GM18499 (cell line): Measurements from ENCODE around the gene APOBEC4.

ENCODE experiments used
- ATAC-seq: cut with Tn5 transposase; IDR thresholded peaks from one replicate; pipeline ENCODE4 v1.9.1; 2021; ENCODE audit warnings: moderate number of reproducible peaks; ENCODE audit not compliant: insufficient read depth, unreplicated experiment

APOBEC4 gene

DNA sequence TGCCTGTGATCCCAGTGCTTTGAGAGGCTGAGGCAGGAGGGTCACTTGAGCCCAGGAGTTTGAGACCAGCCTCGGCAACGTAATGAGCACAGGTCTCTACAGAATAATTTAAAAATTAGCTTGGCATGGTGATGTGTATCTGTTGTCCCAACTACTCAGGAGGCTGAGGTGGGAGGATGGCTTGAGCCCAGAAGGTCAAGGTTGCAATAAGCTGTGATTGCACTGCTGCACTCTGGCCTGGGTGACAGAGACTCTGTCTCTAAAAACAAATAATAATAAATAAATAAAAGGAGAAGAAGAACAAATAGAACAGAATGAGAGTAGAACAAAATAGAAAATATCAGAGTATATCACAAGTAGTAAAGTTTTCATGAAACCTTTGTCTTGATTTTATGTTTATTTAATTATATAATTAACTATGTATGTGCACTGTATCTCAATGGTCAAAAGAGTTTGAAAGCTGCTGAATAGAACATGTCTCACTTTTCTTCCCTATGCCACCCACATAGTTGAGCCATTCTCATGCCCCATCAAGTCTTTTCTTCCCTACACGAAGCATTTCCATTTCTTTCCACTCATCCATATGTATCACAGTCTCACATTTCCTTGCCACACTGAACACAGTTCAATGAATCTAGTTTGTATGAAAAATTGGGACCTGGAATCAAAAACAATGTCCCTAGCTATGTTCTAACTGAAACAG is 22.9 kb upstream of the APOBEC4 start:
- ATAC-seq, result no peak

DNA sequence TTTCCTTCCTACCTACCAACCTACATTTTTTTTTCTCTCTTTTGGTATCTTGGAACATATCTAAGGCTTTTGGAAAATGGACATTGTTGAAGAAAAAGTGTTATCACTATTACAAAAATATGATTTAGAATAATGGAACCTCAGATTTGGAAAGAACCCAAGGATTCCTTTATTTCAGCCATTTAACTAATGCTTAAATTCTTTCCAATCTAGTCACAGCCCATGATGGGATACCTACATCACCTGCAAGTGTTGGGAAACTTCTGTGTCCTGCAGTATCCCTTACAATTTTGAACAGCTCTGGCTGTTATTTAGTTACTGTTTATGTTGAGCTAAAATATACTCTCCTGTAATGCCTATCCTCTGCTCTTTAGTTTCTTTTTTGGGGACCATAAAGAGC is 22.3 kb upstream of the APOBEC4 start:
- ATAC-seq, result no peak

GRCh38 chr1:183674886-183675285 is 21.8 kb upstream of the APOBEC4 start:
- no peak for ATAC-seq

DNA sequence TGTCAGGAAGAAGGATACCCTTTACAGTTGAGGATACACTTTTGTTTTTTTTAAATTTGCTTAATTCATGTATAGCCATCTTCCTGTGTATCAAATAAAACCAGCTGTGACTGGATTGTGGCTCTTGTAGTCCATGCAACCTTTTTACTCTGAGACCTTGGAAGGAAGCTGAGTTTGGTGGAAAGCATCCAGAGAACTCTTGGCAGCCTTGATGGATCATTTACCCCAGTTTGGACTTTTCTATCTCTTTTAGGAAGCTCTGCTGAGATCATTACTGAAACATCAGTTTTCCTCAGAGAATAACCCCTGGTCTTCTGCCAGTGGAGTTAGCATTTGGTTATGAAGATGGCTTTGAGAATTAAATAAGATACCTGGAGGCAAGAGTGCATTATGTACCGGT is 21.2 kb upstream of the APOBEC4 start:
- ATAC-seq, result no peak

- ATAC-seq, result no peak
Observed at GRCh38 chr1:183673605-183674323, 20.6 kb upstream of the APOBEC4 start.

DNA sequence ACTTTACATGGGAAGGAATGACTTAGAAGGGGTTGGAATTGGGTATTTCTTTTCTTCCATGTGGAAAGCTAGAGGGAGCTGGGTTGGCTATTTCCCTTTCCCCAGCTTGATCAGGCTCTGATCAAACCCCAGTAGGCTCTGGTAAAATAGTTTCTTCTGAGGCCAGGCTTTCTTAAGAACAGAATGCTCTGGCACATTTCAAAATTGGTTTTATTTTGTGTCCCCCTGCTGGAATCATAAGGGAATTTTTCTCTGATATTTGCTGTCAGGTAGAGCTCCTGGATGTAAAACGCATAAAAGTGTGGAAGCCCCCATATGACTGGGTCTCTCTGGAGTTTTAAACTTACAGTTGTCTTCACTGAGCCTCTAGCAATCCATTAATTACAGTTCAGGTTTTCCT is 17.1 kb upstream of the APOBEC4 start:
- ATAC-seq, result no peak

- no peak for ATAC-seq
Observed at GRCh38 chr1:183656355-183656754, 3.2 kb upstream of the APOBEC4 start.

DNA sequence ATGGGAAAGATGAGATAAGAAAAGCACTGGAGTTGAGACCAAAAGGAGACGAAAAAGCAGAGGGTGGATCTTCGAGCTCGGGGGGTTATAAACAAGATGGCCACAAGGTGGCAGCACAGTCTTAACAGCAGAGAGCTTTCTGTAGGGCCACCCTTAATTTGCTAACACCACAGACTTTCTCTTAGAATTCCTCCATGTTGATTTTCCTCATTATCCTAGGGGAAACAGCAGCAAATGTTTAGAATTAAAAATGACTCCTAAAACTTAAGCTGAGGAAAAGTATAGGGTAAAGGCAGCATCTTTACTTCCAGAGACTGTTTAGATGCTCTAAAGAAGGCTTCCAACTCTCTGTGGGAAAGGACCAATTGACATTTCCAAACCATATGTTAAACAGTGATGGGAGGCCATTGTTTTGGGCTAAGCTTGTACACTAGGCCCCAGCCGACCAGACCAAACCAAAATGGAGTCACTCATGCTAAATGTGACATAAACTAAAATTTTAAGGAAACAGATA is 2.5 kb upstream of the APOBEC4 start:
- ATAC-seq, result no peak

DNA sequence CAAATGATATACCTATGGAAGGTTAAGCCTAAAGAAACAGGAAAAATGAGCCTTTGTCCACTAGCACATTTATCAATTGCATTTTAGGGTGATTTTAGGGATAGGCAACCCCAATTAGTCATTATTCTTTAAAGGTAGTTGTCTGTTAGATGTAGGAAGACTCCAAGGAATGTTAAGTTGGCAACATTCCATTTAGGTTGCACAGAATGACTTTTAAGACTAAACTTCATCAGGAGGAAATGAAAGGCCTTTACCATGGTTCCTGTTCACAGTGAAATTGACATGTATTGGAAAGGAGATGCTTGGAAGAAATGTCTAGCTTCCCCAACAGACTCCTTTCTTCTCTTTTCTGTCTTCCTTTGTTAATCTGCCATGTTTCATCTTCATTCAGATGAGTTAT is 1.6 kb upstream of the APOBEC4 start:
- ATAC-seq, result no peak

DNA sequence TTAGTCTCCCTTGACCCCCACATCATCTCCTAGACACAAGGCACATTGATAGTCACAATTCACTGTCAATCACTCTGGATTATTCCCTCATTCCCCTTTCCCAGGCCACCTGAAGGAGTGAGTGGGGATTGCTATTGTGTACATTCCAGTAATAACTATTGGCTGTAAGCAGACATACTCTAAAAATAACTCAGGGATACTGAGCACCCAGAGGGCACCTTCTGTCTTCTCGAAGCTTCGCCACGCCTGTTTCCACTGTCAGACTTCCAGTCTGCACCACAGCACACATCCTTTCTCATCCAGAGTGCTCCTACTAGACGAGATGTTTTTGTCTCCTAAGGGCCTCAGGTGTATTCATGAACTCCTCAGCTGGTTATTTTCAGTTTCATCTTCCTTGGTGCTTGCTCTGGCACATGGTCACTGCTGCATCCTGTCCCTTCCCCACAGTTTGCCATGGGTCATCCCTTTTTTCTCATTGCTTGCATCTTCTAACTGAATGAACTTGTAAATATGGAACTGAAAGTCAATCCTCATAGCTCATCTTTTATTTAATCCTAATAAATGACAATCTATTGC is 848 bp upstream of the APOBEC4 start:
- ATAC-seq, result no peak

DNA sequence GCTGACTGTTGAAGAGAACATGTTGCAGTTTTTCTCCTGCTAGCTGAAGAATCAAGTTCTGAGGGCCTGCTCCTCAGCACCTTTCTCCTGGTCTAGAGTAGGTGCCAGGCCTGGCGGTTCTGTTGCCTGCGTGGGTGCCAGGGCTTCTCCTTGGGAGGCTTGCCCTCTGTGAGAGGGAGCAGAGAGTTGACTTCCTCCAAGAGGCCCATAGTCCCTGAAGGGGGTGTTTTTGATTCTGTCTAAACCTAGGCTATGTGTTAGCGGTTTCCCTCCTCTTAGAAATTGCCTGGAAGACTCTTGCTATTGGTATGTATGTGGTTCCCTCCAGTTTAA is 312 bp upstream of the APOBEC4 start:
- no peak for ATAC-seq

DNA sequence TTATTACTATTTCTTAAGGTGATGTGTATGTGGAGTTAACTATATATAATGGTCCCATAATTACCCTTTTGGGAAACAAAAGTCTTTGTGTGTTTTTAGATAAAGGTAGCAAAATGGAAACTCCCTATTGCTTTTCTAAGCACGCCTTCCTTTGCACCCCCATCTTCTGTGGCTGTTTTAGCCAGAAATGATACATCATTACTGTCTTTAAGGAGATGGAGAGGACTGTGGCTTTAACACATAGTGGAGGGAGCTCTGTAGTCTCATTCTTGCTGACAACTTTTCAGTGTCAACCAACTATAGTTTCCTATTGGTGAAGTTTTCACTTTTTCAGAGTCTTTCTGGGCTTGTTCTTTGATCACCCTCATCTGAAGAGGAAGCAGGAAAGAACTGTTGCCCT is 1.0 kb downstream of the APOBEC4 start:
- ATAC-seq, result no peak

DNA sequence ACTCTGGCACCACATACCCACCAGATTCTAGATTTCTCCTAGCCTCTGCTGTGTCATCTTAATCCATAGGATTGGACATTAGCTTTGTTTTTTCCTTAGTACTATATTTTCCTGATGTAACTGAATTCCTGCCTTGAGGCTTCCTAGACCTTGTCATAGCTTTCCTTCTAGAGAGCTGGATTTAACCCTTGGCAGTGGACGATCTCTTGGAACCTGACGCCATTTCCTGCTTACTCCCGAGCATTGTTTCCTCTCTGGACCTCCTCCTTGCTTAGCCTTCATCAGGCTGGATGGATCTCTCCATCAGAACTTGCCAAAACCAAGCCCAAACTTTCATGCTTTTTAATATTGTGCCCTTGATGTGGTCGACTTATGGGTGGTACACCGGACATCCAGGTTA is 1.5 kb downstream of the APOBEC4 start:
- ATAC-seq, result no peak

DNA sequence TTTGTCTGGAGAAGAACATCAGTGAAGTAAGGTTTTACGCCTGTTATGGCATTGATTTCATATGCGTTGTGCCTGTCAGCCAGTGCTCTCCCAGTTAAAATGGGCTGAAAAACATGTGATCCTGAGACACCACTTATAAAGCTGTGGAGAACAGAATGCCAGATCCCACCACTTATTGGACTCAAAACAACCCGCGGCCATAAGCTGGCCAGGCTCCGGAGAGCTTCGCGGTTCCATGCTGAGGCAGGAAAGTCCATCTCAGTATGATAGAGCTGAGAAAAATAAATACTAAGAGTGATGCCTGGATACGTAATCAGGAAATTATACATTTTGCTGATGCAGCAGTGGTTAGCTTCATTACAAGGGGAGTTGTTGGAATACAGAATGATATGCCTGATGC is 5.1 kb downstream of the APOBEC4 start:
- ATAC-seq, result no peak

GRCh38 chr1:183646776-183647175 is 6.3 kb downstream of the APOBEC4 start:
- no peak for ATAC-seq

GRCh38 chr1:183645531-183645930 is 7.6 kb downstream of the APOBEC4 start:
- no peak for ATAC-seq

DNA sequence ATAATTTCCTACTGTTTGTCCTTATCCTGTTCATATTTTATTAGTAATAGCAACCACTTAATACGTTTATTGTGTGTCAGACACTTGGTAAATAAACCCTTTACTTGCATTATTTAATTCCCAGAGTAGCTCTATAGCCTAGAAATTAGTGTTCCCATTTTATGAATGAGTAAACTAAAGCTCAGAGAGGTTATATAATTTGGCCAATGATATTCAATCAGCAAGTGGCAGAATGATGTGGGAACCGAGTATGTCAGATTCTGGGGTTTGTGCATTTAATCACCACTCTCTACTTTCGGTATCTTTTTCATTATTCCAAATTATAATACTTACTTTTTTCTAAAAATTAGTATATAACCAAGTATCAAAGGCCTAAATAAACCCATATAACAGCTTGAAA is 10.9 kb downstream of the APOBEC4 start:
- no peak for ATAC-seq

- ATAC-seq, result no peak
Observed at GRCh38 chr1:183640193-183640592, 12.9 kb downstream of the APOBEC4 start.

- ATAC-seq, result no peak
Observed at GRCh38 chr1:183638649-183639387, 14.3 kb downstream of the APOBEC4 start.

GRCh38 chr1:183636783-183637182 is 16.3 kb downstream of the APOBEC4 start:
- no peak for ATAC-seq

GRCh38 chr1:183636334-183636682 is 16.8 kb downstream of the APOBEC4 start:
- ATAC-seq, result no peak
